Activated CD8-positive, alpha-beta memory T cell treated with anti-CD3 and anti-CD28 coated beads for 48 hours (primary cell): ENCODE results near the gene MPDZ.
"Not testable (repeated sequence)": the region's sequence is repeated elsewhere in the genome, so short reads cannot be mapped to it uniquely, and the experiment has no call there.

Experiments
- DNase-seq, 3 experiments: peaks; one replicate each; pipeline ENCODE4 v3.0.0-alpha.2; 2020; ENCODE audit warnings: low read depth in 2 of 3, low spot score in 2 of 3

The MPDZ gene

GRCh38 chr9:13266167-13266566, 13.3 kb downstream of the MPDZ start:
- no peak for DNase-seq

GRCh38 chr9:13264788-13265187, 14.7 kb downstream of the MPDZ start:
- no peak for DNase-seq

DNA sequence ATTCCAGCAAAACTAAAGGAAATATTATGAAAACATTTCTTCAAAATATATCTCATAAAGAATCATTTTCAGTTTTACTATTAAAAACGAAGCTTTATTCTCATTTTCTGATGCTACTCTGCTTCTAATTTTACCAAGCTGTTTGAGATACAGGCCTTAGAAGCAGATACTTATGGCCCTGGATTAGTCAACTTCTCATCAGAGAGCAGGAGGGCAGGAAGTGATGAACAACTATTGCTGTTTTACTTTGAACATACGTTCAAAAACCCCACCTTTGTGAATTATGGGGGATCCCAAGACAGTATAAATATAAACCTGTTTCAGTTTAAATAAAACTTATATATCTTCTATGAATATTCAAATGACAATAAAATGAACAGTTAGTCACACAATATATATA, 16.0 kb downstream of the MPDZ start:
- DNase-seq, result no peak

DNA sequence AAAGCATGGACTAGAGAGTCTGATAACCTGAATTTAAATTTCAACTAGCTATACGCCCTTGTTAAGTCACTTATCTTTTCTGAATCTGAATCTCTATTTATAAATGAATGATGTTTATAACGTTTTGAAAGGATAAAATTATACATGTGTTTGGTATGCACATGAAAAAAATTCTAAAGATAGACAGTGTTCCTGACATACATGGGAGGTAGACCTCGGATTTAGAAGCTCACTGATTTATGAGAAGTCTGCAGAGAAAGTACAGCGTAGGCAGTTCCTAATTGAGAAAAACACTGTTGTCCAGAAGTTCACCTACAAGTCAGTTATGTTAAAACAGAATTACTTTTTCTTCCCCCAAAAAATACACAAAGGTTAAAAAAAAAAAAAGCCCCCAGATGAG, 26.6 kb downstream of the MPDZ start:
- DNase-seq, result no peak

DNA sequence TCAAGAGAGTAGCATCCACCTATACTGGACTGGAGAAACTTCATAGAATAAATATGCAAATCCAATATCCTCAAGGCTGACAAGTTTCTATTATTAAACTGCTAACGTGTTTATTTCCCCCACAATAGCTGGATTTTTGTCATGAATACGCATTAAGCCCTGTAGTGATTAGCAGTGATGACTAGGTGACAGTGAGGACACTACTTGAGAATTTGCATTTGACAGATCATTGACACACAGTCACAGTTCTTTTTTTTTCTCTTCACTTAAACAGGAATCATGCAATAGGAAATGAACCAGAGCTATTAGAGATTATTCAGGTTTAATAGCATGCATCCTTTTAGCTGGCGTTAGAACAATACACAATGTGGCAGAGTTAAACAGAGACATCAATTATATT, 35.3 kb downstream of the MPDZ start:
- DNase-seq, result no peak

GRCh38 chr9:13241283-13241682, 38.2 kb downstream of the MPDZ start:
- DNase-seq, result no peak

- DNase-seq, result no peak
These were observed 39.8 kb downstream of the MPDZ start for GRCh38 chr9:13239660-13240059.

DNA sequence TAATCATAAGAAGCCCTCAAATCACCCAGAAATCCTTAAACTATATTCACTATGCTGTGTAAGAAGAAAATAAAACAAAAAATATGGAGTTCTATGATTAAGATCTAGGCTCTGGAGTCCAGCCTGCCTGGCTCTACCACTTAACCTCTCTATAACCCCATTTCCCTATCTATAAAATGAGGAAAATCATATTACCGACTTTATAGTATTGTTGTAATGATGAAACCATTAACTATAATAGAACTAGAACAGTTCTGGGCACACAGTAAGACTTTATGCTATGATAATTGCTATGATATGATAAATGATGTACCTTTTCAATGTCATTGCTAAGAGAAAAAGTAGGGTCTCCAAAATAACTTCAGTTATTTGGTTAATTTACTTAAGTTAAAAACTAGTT, 40.3 kb downstream of the MPDZ start:
- DNase-seq, result no peak

DNA sequence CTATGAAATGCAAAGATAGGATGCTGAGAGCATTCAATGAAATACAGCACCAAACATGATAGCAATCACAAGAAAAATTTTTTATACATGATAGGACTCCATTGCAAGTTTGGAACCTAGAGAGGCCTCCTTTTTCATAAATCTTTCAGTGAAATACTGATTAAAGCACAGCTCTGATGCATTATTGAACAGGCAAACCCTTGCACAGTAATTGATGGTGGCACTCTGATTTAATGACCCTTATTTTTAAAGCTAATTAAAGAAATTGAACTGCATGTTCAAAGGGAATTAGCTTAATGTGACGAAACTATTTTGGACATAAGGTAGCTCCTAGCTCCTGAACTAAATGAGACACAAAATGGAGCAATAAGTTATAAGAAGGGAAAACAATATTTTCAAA, 44.6 kb downstream of the MPDZ start:
- DNase-seq, result no peak

GRCh38 chr9:13228431-13228830, 51.1 kb downstream of the MPDZ start:
- no peak for DNase-seq

GRCh38 chr9:13224366-13224765, 55.1 kb downstream of the MPDZ start:
- DNase-seq, result no peak

- not testable (repeated sequence) for DNase-seq
These were observed 56.8 kb downstream of the MPDZ start for GRCh38 chr9:13222733-13223132.

GRCh38 chr9:13221741-13222140, 57.8 kb downstream of the MPDZ start:
- DNase-seq, result no peak

DNA sequence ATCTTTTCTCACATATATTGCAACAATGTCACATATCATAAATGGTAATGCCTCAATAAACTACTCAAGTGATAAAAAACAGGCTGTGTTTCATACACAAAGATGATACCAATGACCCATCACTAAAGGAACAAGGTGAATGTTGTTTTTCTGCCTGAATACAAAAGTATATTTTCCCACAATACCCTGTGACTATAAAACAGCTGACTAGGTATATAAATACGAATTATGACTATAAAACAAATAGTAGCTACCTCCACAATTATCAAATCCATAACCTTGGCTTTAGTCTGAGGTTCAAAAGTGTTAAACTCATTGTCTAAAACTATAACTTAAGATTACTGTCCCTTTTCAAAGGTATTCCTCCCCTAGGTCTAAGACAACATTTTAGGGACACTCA, 58.7 kb downstream of the MPDZ start:
- DNase-seq, result no peak

GRCh38 chr9:13215791-13216554, 63.5 kb downstream of the MPDZ start:
- no peak for DNase-seq

DNA sequence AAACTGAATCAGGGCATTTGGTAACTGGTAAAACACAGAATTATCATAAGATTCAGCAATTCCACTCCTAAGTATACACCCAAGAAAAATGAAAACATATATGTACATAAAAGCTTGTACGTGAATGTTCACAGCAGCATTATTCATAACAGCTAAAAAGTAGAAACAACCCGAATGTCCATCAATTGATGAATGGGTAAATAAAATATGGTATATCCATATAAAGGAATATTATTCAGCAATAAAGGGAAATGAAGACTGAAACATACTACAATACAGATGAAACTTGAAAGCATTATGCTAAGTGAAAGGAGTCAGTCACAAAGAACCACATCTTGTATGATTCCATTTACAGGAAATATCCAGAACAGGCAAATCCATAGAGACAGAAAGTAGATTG, 65.5 kb downstream of the MPDZ start:
- DNase-seq, result no peak

DNA sequence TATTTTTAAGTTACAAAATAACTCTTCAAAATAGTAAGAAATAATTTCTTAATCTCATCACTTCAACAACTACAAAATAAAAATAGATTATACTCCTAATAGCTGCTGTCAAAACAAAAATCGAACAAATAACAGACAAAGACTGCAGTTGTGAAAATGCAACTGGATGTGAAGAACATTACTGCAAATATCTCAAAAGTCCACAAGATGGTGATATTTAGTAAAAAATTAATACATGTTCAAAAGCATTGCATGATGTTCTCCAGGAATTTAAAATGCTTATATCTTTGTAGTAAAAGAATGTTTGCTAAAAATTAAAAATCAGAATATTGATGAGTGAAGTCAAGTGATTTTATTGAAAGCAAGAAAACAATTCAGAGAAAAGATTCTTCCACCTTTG, 66.2 kb downstream of the MPDZ start:
- no peak for DNase-seq

- no peak for DNase-seq
These were observed 69.2 kb downstream of the MPDZ start for GRCh38 chr9:13210306-13210705.

GRCh38 chr9:13209498-13209897, 70.0 kb downstream of the MPDZ start:
- DNase-seq, result no peak

- no peak for DNase-seq
These were observed 73.7 kb downstream of the MPDZ start for GRCh38 chr9:13205824-13206223.

GRCh38 chr9:13190040-13190439, 89.5 kb downstream of the MPDZ start:
- no peak for DNase-seq

DNA sequence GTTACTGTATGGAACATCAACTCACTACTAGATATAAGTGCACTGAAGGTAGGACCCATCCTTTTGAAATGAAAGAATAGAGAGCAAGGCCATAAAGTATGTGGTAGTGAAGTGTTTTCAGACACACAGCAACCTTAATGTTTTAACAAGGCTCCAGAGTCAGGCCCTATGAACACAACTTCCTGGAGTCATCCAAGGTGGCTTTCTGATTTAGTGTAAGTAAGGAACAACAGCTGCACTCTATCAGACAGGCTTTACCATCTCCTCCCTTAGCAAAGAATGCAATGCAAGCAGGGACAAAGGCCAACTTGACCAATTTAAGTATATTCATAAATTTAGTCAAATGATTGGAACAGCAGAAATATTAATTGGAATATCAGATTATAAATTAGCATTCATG, 90.1 kb downstream of the MPDZ start:
- DNase-seq, result no peak

GRCh38 chr9:13186774-13187173, 92.7 kb downstream of the MPDZ start:
- no peak for DNase-seq
